ENCODE data around the gene PAPPA2. TPM values are rescaled to one million over a fixed set of nuclear protein-coding genes. Genes with fewer than 3 reads are reported as not detected.

Gene PAPPA2
- total and polyA plus RNA-seq, 2 donors (not counting 1 experiment from before 2014, with no cell fraction given), result 0.24 to 4.1 TPM

- H3K4me2 ChIP-seq (ENCODE audit: extremely low read depth, insufficient read depth, low read length), result peak overlapping the region; percentile 48
- no peaks in the 10 kb centered on the region for H3K27me3 ChIP-seq (ENCODE audit: control insufficient read depth, insufficient read depth, low read length)
- H4K20me1 ChIP-seq (ENCODE audit: control insufficient read depth, extremely low read depth, insufficient read depth, low read length), result no peaks in the 10 kb centered on the region
- no peaks in the 10 kb centered on the region for H3K36me3 ChIP-seq (ENCODE audit: control insufficient read depth, insufficient read depth, low read length)
- TF ChIP-seq EZH2 (IDR thresholded peaks at IDR 0.05; ENCODE audit: low read length, missing control alignments) (no peak), CTCF (conservative IDR thresholded peaks at IDR 0.05 in 1 of 2, IDR thresholded peaks at IDR 0.05 in 1 of 2; ENCODE audit: low read depth in 1 of 2, low read length in 2 of 2) (no peak)
- peaks cover 6% of the 10 kb centered on the region for H3K4me1 ChIP-seq (ENCODE audit: control insufficient read depth, extremely low read depth, insufficient read depth, low read length)
- no peaks in the 10 kb centered on the region for H3K9me3 ChIP-seq (ENCODE audit: control insufficient read depth, insufficient read depth, low read depth, low read length)
- H3K27ac ChIP-seq (ENCODE audit: insufficient read depth, low read length), result peak overlapping the region; percentile 6
- H3K4me3 ChIP-seq (replicated peaks in 1 of 4; ENCODE audit: control extremely low read depth in 1 of 4, insufficient read depth in 1 of 4, low read depth in 3 of 4, low read length in 4 of 4), result no peak overlapping the region
- no peaks in the 10 kb centered on the region for H3K79me2 ChIP-seq (ENCODE audit: control insufficient read depth, insufficient read depth, low read length)
- DNase-seq (ENCODE audit: low read depth in 2 of 2), result peak; percentile 10 to 48
- no peak overlapping the region for H3K9ac ChIP-seq (ENCODE audit: insufficient read depth, low read length)
- no peak overlapping the region for H2AFZ ChIP-seq (ENCODE audit: low read length)
Observed at GRCh38 chr1:176566004-176566975, 103.3 kb downstream of the PAPPA2 start.

GRCh38 chr1:176567190-176567794, 104.3 kb downstream of the PAPPA2 start:
- Histone ChIP-seq H3K36me3 (ENCODE audit: control insufficient read depth, insufficient read depth, low read length) (no peaks in the 10 kb centered on the region), H3K4me1 (ENCODE audit: control insufficient read depth, extremely low read depth, insufficient read depth, low read length) (peaks cover 6% of the 10 kb centered on the region), H3K27ac (ENCODE audit: insufficient read depth, low read length) (no peak overlapping the region), H3K4me3 (replicated peaks in 1 of 4; ENCODE audit: control extremely low read depth in 1 of 4, insufficient read depth in 1 of 4, low read depth in 3 of 4, low read length in 4 of 4) (no peak overlapping the region), H3K9me3 (ENCODE audit: control insufficient read depth, insufficient read depth, low read depth, low read length) (no peaks in the 10 kb centered on the region), H4K20me1 (ENCODE audit: control insufficient read depth, extremely low read depth, insufficient read depth, low read length) (no peaks in the 10 kb centered on the region), H3K4me2 (ENCODE audit: extremely low read depth, insufficient read depth, low read length) (peak overlapping the region; percentile 40), H3K27me3 (ENCODE audit: control insufficient read depth, insufficient read depth, low read length) (no peaks in the 10 kb centered on the region), H2AFZ (ENCODE audit: low read length) (no peak overlapping the region), H3K79me2 (ENCODE audit: control insufficient read depth, insufficient read depth, low read length) (no peaks in the 10 kb centered on the region), H3K9ac (ENCODE audit: insufficient read depth, low read length) (no peak overlapping the region)
- TF ChIP-seq CTCF (conservative IDR thresholded peaks at IDR 0.05 in 1 of 2, IDR thresholded peaks at IDR 0.05 in 1 of 2; ENCODE audit: low read depth in 1 of 2, low read length in 2 of 2) (no peak), EZH2 (IDR thresholded peaks at IDR 0.05; ENCODE audit: low read length, missing control alignments) (no peak)
- peak; percentile 52 to 66 for DNase-seq (ENCODE audit: low read depth in 2 of 2)

- H2AFZ ChIP-seq (ENCODE audit: low read length), result no peak overlapping the region
- no peak for TF ChIP-seq EZH2 (IDR thresholded peaks at IDR 0.05; ENCODE audit: low read length, missing control alignments)
- TF ChIP-seq CTCF (conservative IDR thresholded peaks at IDR 0.05 in 1 of 2, IDR thresholded peaks at IDR 0.05 in 1 of 2; ENCODE audit: low read depth in 1 of 2, low read length in 2 of 2), result no peak
- no peak overlapping the region for H3K27ac ChIP-seq (ENCODE audit: insufficient read depth, low read length)
- no peaks in the 10 kb centered on the region for H3K36me3 ChIP-seq (ENCODE audit: control insufficient read depth, insufficient read depth, low read length)
- no peaks in the 10 kb centered on the region for H3K9me3 ChIP-seq (ENCODE audit: control insufficient read depth, insufficient read depth, low read depth, low read length)
- H3K4me2 ChIP-seq (ENCODE audit: extremely low read depth, insufficient read depth, low read length), result no peak overlapping the region
- H4K20me1 ChIP-seq (ENCODE audit: control insufficient read depth, extremely low read depth, insufficient read depth, low read length), result no peaks in the 10 kb centered on the region
- DNase-seq (ENCODE audit: low read depth in 2 of 2), result peak in 1 of 2 donors; percentile 35
- H3K4me3 ChIP-seq (replicated peaks in 1 of 4; ENCODE audit: control extremely low read depth in 1 of 4, insufficient read depth in 1 of 4, low read depth in 3 of 4, low read length in 4 of 4), result no peak overlapping the region
- H3K4me1 ChIP-seq (ENCODE audit: control insufficient read depth, extremely low read depth, insufficient read depth, low read length), result peaks cover 6% of the 10 kb centered on the region
- H3K27me3 ChIP-seq (ENCODE audit: control insufficient read depth, insufficient read depth, low read length), result no peaks in the 10 kb centered on the region
- no peaks in the 10 kb centered on the region for H3K79me2 ChIP-seq (ENCODE audit: control insufficient read depth, insufficient read depth, low read length)
- no peak overlapping the region for H3K9ac ChIP-seq (ENCODE audit: insufficient read depth, low read length)
Observed at GRCh38 chr1:176568185-176568584, 105.2 kb downstream of the PAPPA2 start.

All from fibroblast of lung (primary cell).